Measurements from ENCODE around the gene POLR3C. TPM values are rescaled to one million over a fixed set of nuclear protein-coding genes. Genes with fewer than 3 reads are reported as not detected.
A peak's percentile ranks its signal among the peaks of the same experiment; 100 is the strongest.

POLR3C gene
- total RNA-seq, 1 donor from 2014 or later = 23.1 TPM

DNA sequence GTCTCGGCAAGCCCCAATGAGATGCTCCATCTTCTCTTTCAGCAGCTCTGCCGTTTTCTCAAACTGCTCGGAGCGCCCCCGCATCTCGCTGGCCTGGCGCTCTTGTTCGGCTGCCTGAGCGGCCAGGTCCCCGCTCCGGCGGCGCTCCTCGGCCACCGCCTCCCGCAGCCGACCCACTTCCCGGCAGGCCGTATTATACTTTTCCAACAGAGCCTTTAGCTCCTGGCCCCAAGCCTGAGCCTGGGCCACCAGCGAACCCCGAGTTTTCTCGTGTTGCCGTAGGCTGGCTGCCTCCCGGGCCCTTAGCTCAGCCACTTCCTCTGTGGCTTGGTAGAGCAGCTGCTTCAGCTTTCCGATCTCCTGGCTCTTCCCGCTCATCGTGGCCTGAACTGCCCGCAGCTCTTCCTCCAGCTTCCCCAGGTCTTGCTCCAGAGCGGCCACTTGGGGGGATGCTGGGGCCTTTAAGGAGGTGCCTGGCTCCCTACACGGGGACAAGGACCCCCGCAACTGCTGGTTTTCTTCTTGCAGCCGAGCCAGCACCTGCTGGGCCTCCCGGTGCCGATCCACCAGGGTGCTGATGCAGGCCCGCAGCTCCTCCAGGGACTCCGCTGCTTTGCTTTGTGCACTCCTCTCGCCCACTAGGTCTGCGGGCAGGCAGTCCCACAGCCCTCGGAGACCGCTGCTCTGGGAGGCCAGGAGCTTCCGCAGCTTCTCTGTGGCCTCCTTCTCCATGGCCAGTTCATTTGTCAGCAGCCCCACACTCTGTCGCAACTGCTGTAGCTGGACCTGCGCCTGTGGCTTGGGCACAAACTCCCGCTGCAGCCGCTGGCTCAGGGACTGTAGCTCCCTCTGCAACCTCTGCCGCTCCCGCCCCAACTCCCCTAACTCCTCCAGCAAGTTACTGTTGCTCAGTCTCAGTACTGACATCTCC, 48.3 kb downstream of the POLR3C start:
- DNase-seq (ENCODE audit: low spot score) = peak; percentile 70

DNA sequence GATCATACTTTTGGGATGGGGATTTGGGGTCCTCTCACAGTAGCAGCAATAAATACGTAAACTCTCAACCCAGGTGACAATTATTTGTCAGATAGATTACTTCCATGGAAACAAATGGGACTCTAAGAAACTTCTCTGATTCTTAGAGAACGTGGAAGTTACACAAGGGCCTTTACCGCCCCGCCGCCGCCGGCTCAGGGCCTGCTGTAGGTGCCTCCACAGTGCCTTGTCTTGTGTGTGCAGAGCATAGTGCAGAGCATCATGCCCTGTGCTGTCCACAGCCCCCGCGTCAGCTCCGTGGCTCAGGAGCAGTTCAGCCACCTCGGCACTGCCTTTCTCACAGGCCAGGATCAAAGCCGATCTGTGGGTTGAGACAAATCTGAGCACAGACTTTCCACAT, 50.6 kb downstream of the POLR3C start:
- no peak for DNase-seq (ENCODE audit: low spot score)

DNA sequence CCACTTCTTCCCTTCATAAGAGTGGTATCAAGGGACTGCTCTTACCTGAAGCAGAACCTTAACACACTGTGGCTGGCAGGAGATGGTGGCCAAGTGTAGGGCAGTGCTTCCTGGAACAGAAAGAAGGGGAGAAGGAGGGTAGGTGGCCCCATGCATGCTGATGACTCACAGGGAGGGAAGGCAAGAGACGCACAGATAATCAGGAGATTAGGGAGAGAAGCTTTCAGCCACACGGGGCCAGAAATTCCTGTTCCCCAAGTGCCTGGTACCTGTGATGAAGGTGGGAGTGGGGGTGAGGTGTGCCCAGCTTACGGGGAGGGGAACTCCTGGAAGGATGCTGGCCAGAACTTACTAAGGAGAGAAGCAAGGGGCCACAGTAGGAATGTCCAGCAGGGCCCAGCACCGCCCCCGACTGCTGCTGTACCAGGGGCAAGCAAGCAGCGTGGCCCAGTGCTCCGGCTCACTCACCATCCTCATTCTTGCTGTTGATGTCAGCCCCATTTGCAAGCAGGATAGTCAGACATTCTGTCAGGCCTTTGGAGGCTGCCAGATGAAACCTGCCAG, 54.0 kb downstream of the POLR3C start:
- peak; percentile 22 for DNase-seq (ENCODE audit: low spot score)

DNA sequence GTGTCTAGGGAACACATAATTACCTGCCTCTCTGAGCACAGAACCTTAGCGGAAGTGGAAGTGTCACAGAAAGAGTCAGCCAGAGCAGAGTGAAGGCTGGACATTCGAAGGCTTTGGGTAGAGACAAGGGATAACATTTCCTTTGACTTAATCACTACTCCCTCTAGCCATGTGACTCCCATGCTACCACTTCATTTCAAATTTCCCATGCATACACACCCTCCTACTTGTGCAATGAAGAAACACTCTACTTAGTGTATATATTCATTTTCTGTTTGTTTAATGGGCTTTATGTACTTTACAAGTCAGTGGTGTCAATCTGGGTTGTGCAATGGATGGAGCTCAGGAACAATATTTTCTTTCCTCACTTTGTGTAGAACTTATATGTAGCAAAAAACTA, 54.7 kb downstream of the POLR3C start:
- DNase-seq (ENCODE audit: low spot score) = no peak

DNA sequence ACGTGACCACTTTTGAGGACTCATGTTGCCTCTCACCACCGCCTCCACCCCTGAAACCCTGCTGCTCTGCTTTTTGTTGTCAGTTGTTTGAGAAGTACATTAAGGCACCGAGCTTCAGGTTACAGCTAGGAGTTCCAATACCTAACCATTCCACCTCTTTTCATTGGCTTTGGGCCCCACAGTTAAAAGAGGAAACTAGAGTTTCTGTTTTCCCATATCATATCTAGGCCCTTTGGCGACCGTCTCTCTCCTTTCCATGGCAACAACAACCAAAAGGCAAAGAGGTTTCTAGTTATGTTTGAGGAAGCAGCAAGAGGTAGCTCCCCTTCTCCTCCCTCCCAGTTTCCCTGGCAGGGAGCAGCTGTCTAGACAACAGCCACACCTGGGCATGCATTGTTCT, 55.8 kb downstream of the POLR3C start:
- DNase-seq (ENCODE audit: low spot score) = no peak

DNA sequence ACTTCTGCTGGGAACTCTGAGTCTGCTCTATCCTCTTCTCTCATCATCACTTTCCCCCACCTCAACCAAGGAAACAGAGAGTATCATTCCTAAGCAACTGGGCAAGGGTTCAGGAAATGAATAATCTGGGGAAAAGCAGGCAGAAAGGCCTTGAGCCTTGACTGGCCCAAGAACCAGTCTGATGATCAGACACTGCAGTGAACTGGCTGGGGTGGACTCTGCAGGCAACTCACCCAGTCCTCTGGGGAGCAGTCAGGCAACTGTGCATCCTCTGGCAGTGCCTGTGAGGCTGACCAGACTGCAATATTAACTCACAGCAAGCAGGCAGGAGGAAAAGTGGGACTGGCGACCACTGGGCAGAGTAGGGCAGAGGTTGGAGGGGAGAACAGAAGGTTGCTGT, 60.7 kb downstream of the POLR3C start:
- no peak for DNase-seq (ENCODE audit: low spot score)

DNA sequence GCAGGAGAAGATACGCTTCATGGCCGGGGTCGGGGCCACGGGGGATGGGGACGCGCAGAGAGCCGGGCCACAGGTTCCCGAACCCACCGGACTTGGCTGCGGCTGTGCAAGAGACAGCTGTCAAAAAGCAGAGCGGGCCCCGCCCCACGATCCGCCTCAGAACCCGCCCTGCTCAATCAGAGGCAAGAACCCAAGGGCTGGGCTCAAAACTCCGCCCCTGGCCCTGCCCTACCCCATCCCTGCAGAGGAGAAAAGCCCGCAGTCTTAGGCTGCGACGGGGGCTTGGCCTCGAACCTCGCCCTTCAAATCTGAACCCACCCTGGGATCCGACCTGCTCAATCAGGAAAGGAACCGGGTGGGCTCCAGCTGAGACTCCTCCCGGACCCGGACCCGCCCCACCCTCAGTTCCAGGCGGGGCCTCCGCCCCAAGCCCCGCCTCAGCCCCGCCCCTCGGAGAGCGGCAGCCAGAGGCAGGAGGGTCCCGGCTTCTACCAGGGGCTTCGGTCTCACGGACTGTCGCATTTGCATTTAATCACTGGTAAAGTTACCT, 61.8 kb downstream of the POLR3C start, which contains the start of gene ANKRD35:
TSS of gene ANKRD35 (minus strand) at position 129 of the 550 bp plus-strand sequence. CDS start at position 21, 108 bp downstream.
- peak; percentile 86 for DNase-seq (ENCODE audit: low spot score)

DNA sequence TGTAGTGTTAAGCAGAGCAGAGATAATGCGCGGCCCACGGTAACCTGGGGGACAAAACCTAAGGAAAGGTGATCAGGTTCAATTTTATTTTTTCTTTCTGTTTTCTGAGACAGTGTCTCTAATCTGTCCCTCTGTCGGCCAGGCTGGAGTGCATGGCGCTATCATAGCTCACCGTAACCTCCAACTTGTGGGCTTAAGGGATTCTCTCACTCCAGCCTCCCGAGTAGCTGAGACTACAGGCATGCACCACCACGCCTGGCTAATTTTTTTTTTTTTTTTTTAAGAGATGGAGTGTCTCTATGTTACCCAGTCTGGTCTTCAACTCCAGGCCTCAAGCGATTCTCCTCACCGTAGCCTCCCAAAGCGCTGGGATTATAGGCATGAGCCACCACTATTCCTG, 62.4 kb downstream of the POLR3C start:
- DNase-seq (ENCODE audit: low spot score) = no peak

DNA sequence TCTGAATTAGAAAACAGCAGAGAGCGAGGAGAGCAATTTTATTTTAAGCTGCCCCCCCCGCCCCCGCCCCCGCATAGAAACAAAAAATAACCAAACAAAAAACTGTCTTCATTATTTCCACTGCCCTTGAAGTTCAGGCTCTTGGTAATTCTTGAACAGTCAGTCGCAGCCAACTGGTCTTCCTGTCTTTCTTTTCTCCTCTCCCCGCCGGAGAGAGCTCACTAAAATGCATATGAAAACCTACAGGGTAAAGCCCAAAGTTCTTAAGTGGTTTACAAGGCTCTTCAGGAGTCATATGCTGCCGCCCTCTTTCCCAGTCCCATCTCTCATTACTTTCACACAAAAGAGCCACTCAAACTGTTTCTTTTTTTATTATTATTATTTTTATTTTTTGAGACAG, 62.8 kb downstream of the POLR3C start:
- no peak for DNase-seq (ENCODE audit: low spot score)

DNA sequence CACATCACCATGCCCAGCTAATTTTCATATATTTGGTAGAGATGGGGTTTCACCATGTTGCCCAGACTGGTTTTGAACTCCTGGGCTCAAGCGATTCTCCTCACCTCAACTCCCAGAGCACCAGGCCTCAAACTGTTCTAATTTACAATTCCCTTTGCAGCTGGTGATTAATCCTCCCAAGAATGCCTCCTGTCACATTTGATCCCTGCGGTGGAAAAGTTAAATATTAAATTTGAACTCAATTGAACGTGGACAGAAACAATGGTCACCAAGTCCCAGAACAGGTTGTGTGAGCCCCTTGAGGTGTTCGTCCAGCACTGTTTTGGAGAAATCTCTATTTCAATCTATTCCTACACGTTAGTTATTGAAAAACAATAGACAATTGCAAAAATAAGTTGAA, 63.6 kb downstream of the POLR3C start:
- no peak for DNase-seq (ENCODE audit: low spot score)

DNA sequence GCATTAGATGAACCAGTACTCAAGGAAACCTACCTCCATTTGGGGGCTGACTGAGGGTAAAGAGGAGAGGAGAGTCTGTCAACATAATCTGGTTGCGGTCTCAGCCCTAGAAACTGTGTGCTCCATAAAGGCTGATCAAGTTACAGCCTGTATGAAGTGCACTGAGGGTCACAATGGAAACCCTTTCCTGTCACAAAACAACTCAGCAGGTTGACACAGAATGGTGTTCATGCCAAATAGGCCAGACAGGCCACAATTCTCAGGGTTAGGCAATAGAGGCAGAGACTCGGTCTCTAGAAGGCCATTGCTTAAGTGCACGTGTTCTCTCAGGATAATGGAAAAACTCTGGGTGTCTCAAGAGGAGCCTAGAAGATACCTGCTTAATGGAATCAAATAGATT, 65.7 kb downstream of the POLR3C start:
- no peak for DNase-seq (ENCODE audit: low spot score)

DNA sequence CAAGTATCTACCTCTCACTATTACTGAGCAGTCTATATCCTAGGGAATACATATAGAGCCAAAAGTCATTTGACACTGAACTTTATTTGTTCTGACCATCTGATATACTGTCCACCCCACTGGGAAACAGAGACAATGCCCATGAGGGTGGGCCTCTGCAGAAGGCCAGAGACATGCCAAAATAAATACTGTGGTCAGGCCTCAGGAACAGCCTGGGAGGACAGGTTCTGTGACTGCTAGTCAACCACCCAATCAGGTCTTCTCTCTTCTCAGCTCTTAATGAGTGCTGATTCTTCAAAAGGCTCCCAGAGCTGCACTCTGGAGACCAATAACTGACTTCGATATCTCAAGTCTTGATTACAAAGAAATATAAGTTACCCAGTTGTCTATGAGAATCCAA, 67.1 kb downstream of the POLR3C start:
- peak; percentile 24 for DNase-seq (ENCODE audit: low spot score)

DNA sequence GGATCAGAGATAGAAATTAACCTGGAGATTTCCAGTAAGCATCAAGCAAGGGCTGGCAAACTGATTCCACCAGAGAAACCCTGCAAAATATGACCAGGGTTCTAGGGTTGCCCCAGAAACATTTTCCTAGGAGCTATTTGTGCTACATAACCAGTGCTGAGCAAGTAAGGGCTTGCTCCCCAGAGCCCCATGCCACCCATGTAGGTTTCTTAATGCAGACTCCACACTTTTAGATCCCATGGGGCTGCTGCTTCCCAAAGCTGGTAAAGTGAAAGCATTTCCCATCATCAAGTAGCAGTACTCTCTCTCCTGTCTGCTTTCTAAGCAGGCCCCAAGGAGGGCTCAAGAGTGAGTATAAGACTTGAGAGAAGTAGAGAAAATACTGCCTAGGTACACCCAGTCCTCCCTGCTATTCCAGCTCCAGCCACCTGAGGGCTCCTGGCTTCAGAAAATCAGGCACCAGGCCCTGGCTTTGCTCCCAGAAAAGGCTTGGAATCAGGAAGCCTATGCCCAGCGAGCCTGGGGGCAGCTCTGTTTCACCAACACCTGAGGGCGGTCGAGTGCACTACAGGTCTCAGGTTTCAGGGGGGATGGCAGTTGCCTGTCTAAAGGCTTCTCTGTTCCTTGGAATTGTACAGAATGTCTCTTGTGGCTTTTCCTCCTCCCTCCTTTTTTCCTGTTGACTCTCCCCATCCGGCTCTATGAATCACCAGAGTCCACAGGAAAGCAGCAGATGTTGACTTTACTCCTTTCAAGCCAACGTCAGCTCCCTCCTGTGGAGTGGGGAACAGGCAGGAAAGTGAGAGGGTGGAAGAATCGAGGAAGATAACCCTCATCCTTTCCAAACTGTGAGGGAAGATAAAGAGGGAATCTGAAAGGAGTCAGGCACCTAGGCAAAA, 67.8 kb downstream of the POLR3C start:
- peak; percentile 96 for DNase-seq (ENCODE audit: low spot score)

DNA sequence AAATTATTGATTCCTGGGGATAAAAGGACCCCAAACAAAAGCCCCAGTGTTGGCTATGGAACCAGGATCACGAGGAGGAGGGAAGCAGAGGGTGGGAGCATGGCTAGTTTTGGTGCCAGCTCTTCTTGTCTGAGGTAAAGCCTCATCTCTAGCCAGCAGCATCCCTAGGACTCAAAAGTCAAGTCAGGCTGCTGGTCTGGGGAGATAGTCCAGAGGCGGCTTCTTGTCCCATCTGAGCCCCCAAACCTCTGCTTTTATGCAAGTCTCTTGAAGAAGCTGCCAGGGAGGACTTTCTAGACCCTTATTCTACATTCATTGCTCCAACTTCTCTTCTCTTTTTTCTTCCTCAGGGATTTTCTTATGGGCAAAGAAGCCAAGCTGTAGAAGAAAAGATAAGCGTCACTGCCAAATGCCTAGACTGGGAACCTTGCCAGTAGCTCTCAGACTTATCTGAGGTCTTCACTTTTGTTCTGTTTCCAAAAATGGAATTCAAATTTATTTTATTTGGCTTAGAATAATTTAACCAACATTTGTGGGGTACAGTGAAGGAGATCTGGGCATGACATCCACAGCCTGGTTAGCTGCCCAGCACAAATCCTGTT, 68.6 kb downstream of the POLR3C start:
- peak; percentile 87 for DNase-seq (ENCODE audit: low spot score)

DNA sequence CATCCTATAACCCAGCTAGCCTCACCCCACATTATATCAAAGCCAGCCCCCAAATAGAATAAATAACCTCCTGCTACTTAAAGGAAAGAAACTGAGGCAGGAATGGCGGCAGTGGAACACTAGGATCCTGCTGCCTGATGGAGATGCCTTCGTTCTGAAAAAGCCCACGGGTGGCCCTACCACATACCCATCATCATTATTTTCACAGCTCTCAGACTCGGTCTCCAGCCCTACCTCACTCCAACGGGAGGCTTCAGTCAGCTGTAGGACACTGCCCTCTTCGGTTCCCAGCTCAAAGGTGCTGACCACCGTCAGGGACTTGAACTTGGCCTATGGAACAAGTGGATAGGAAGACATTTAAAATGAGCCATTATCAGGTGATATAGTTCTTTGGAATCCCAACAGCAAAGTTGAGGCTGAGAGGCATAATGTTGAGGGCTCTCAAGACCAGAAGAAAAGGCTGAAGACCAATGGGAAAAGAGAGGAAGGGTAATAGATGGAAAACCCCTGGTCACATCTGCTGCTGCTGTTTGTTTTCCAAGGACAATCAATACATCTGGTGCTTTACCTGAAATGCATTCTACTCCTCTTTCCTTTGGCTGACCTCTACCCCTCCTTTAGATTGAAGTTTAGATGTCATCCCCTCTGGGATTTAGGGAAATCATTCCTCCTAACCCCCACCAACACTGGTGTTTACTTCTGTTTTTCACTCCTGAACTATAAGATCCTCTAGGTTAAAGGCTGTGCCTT, 69.5 kb downstream of the POLR3C start:
- DNase-seq (ENCODE audit: low spot score) = no peak

Other genes starting within 250 kb of the POLR3C start
- gene GPR89A, start 216.2 kb upstream of the POLR3C start, total RNA-seq (ENCODE audit: insufficient read depth, low replicate concordance) = 26.0 TPM
- gene PDZK1, start 116.8 kb upstream of the POLR3C start, total RNA-seq (ENCODE audit: insufficient read depth, low replicate concordance) = 16.6 TPM
- gene CD160, start 104.7 kb upstream of the POLR3C start, total RNA-seq (ENCODE audit: insufficient read depth, low replicate concordance) = 6.5 TPM
- gene RNF115, start 105 bp upstream of the POLR3C start, total RNA-seq (ENCODE audit: insufficient read depth, low replicate concordance) = 29.9 TPM
- gene NUDT17, start 21.4 kb downstream of the POLR3C start, total RNA-seq (ENCODE audit: insufficient read depth, low replicate concordance) = 4.3 TPM
- 10.6 TPM for gene PIAS3, start 34.9 kb downstream of the POLR3C start, total RNA-seq (ENCODE audit: insufficient read depth, low replicate concordance)
- gene ANKRD35, start 61.7 kb downstream of the POLR3C start, total RNA-seq (ENCODE audit: insufficient read depth, low replicate concordance) = 0.72 TPM
- gene ITGA10, start 85.8 kb downstream of the POLR3C start, total RNA-seq (ENCODE audit: insufficient read depth, low replicate concordance) = 10.6 TPM
- gene PEX11B, start 94.5 kb downstream of the POLR3C start, total RNA-seq (ENCODE audit: insufficient read depth, low replicate concordance) = 34.9 TPM
- 106 TPM for gene RBM8A, start 103.3 kb downstream of the POLR3C start, total RNA-seq (ENCODE audit: insufficient read depth, low replicate concordance)
- gene LIX1L, start 133.8 kb downstream of the POLR3C start, total RNA-seq (ENCODE audit: insufficient read depth, low replicate concordance) = 31.5 TPM
- gene ANKRD34A, start 140.4 kb downstream of the POLR3C start, total RNA-seq (ENCODE audit: insufficient read depth, low replicate concordance) = not detected
- 5.5 TPM for gene POLR3GL, start 140.5 kb downstream of the POLR3C start, total RNA-seq (ENCODE audit: insufficient read depth, low replicate concordance)
- 547 TPM for gene TXNIP, start 172.4 kb downstream of the POLR3C start, total RNA-seq (ENCODE audit: insufficient read depth, low replicate concordance)
- not detected for gene HJV, start 197.5 kb downstream of the POLR3C start, total RNA-seq (ENCODE audit: insufficient read depth, low replicate concordance)